ENCODE data around the gene ADAMTS7.
"Not testable (repeated sequence)": the region's sequence is repeated elsewhere in the genome, so short reads cannot be mapped to it uniquely, and the experiment has no call there.

GRCh38 chr15:78777953-78778345 lies 33.3 kb downstream of the ADAMTS7 start:
- TF ChIP-seq, protein P1, sequence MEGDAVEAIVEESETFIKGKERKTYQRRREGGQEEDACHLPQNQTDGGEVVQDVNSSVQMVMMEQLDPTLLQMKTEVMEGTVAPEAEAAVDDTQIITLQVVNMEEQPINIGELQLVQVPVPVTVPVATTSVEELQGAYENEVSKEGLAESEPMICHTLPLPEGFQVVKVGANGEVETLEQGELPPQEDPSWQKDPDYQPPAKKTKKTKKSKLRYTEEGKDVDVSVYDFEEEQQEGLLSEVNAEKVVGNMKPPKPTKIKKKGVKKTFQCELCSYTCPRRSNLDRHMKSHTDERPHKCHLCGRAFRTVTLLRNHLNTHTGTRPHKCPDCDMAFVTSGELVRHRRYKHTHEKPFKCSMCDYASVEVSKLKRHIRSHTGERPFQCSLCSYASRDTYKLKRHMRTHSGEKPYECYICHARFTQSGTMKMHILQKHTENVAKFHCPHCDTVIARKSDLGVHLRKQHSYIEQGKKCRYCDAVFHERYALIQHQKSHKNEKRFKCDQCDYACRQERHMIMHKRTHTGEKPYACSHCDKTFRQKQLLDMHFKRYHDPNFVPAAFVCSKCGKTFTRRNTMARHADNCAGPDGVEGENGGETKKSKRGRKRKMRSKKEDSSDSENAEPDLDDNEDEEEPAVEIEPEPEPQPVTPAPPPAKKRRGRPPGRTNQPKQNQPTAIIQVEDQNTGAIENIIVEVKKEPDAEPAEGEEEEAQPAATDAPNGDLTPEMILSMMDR (IDR thresholded peaks at IDR 0.05 in 2 of 3, conservative IDR thresholded peaks at IDR 0.05 in 1 of 3; ENCODE audit: borderline replicate concordance in 1 of 3, insufficient read depth in 1 of 3, low read depth in 2 of 3, low read length in 2 of 3) = not testable (repeated sequence)
- TF ChIP-seq MAX (IDR thresholded peaks at IDR 0.05); EZH2 (IDR thresholded peaks at IDR 0.05); POLR2A (IDR thresholded peaks at IDR 0.05; ENCODE audit: borderline replicate concordance, extremely low read depth, insufficient read depth, insufficient read length); ZBTB33 (IDR thresholded peaks at IDR 0.05; ENCODE audit: extremely low read depth, insufficient replicate concordance, low read length); RAD21 (IDR thresholded peaks at IDR 0.05; ENCODE audit: low read depth); POLR2AphosphoS5 (IDR thresholded peaks at IDR 0.05; ENCODE audit: low read depth, low read length): not testable (repeated sequence)

Data from HCT116 (cell line).